ENCODE results near the gene PPP1R16B.

The PPP1R16B gene

DNA sequence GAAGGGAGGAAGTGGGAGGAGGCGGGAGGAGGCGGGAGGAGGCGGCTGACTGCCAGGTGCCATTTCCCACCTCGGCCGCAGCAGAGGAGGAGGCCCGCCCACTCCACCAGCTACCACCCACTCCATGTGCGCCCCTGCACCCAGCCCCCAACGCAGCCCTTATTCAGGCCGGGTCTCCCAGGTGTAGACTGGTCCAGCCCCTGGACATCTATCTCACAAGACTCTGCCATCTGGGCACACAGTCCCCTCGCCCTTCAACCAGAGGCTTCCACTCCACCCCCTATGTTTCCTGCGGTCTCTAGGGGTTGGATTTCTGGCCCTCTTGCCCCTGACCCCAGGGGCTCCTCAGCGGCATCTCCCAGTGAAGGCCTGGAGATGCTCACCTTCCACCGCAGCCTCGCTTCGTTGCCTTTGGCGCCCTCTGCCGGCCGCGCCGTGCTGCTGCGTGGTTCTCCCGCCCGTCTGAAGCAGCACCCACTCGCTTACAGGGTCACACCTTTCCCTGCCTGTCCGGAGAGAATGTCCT is 88.1 kb downstream of the PPP1R16B start:
- TF ChIP-seq POLR2AphosphoS5 (IDR thresholded peaks at IDR 0.05; ENCODE audit: low read depth, low read length): no peak
- 0 out of 4 replicates have a peak, but pooled peaks of 1 of the 2 experiments have one; percentile 25 for TF ChIP-seq REST (IDR thresholded peaks at IDR 0.05; ENCODE audit: insufficient read depth in 1 of 2, low read depth in 2 of 2, low read length in 2 of 2)
- TF ChIP-seq FOXP2 (optimal IDR thresholded peaks at IDR 0.05; ENCODE audit: borderline replicate concordance, extremely low read depth, extremely low read length, insufficient read depth): peak; percentile 69
- no peak for TF ChIP-seq TAF1 (IDR thresholded peaks at IDR 0.05; ENCODE audit: borderline replicate concordance, insufficient read depth, low read length)

- TF ChIP-seq TAF1 (IDR thresholded peaks at IDR 0.05; ENCODE audit: borderline replicate concordance, insufficient read depth, low read length): no peak
- no peak for TF ChIP-seq SIN3A (IDR thresholded peaks at IDR 0.05; ENCODE audit: borderline replicate concordance, insufficient read depth, low read length)
- TF ChIP-seq POLR2AphosphoS5 (IDR thresholded peaks at IDR 0.05; ENCODE audit: low read depth, low read length): no peak
- TF ChIP-seq REST (IDR thresholded peaks at IDR 0.05; ENCODE audit: insufficient read depth in 1 of 2, low read depth in 2 of 2, low read length in 2 of 2): no peak
- TF ChIP-seq FOXP2 (optimal IDR thresholded peaks at IDR 0.05; ENCODE audit: borderline replicate concordance, extremely low read depth, extremely low read length, insufficient read depth): no peak
Observed at GRCh38 chr20:38894091-38894847, 88.8 kb downstream of the PPP1R16B start.

DNA sequence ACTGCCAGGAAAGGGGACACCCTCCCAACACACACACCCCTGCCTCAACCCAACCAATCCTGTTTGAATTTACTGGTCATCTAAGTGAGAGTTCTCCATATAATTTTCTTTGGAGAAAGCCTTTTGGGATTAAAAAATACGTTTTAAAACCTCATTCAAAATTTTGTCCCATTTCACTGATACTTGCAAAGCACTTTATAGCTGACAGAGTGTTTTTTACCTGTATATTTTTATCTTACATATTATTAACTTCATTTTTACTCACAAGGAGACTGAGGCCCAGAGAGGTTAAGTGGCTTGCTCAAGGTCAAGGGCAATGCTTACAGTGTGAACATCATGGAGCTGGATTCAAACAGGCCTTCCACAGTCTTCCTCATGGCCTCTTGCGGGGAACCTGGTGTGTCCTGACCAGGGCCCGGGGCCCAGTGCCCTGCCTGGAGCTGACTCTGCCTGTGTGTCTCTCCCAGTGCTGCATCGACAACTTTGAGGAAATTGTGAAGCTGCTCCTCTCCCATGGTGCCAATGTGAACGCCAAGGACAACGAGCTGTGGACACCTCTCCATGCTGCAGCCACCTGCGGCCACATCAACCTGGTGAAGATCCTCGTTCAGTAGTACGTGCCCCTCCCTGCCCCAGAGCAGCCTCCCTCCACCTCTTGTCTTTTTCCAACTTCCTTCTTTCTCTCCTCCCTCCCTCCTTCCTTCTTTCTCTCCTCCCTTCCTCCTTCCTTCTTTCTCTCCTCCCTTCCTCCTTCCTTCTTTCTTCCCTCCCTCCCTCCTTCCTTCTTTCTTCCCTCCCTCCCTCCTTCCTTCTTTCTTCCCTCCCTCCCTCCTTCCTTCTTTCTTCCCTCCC is 89.8 kb downstream of the PPP1R16B start:
- TF ChIP-seq TAF1 (IDR thresholded peaks at IDR 0.05; ENCODE audit: borderline replicate concordance, insufficient read depth, low read length): no peak

DNA sequence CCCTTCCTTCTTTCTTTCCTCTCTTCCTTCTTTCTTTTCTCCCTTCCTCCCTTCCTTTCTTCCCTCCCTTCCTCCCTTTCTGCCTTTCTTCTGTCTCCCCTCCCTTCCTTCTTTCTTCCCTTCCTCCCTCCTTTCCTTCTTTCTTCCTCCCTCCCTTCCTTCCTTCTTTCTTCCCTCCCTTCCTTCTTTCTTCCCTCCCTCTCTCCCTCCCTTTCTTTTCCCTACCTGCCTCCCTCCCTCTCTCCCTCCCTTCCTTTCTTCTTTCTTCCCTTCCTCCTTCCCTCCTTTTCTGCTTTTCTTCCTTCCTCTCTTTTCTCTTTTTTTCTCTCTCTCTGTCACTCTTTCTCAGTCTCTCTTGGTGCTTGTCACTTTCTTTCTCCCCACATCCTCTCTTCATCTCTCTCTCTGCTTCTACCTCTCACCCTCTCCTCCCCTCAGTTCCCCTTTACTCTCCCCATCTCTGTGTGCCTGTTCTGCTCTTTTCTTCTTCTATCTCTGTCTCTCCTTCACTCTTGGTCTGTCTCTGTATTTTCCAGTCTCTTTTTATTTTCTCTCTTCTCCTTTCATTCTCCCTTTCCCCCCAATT is 90.6 kb downstream of the PPP1R16B start:
- no peak for TF ChIP-seq FOXP2 (optimal IDR thresholded peaks at IDR 0.05; ENCODE audit: borderline replicate concordance, extremely low read depth, extremely low read length, insufficient read depth)
- no peak for TF ChIP-seq REST (IDR thresholded peaks at IDR 0.05; ENCODE audit: insufficient read depth in 1 of 2, low read depth in 2 of 2, low read length in 2 of 2)
- no peak for TF ChIP-seq SIN3A (IDR thresholded peaks at IDR 0.05; ENCODE audit: borderline replicate concordance, insufficient read depth, low read length)
- TF ChIP-seq TAF1 (IDR thresholded peaks at IDR 0.05; ENCODE audit: borderline replicate concordance, insufficient read depth, low read length): no peak
- TF ChIP-seq POLR2AphosphoS5 (IDR thresholded peaks at IDR 0.05; ENCODE audit: low read depth, low read length): no peak

DNA sequence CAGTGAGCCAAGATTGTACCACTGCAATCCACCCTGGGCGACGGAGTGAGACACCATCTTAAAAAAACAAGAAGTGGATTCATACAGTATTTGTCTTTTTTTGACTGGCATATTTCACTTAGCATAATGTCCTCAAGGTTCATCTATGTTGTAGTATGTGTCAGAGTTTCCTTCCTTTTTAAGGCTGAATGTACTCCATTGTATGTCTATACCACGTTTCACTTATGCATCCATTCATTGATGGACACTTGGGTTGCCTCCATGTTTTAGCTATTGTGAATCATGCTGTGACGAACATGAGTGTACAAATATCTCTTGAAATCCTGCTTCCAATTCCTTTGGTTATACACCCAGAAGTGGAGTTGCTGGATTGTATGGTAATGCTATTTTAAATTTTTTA is 91.8 kb downstream of the PPP1R16B start:
- TF ChIP-seq FOXP2 (optimal IDR thresholded peaks at IDR 0.05; ENCODE audit: borderline replicate concordance, extremely low read depth, extremely low read length, insufficient read depth): no peak
- TF ChIP-seq TAF1 (IDR thresholded peaks at IDR 0.05; ENCODE audit: borderline replicate concordance, insufficient read depth, low read length): no peak
- no peak for TF ChIP-seq SIN3A (IDR thresholded peaks at IDR 0.05; ENCODE audit: borderline replicate concordance, insufficient read depth, low read length)
- no peak for TF ChIP-seq REST (IDR thresholded peaks at IDR 0.05; ENCODE audit: insufficient read depth in 1 of 2, low read depth in 2 of 2, low read length in 2 of 2)
